Upper lobe of left lung (tissue), 4 donors: Measurements from ENCODE around the gene DOK5.

Experiments
- EP300 ChIP-seq, 4 donors: sonication (generic); formaldehyde crosslinking; IDR thresholded peaks; one replicate each; pipeline ENCODE4 v1.5.1; 2017; ENCODE audit warnings: antibody characterized with exemption in 4 of 4, control low read depth in 2 of 4
- POLR2A ChIP-seq, 4 donors: fragments of 450-650 bp; IDR thresholded peaks; one replicate each; pipeline ENCODE4 v1.5.1; 2016 to 2017; ENCODE audit warnings: antibody characterized with exemption in 4 of 4, mild to moderate bottlenecking in 2 of 4
- POLR2AphosphoS5 ChIP-seq, 2 donors: sonication (generic); formaldehyde crosslinking; IDR thresholded peaks; one replicate each; pipeline ENCODE4 v1.5.1; 2017; ENCODE audit warnings: antibody characterized with exemption in 2 of 2
- TF ChIP-seq, protein P1 (sequence below), 6 experiments: fragments of 450-650 bp in 4 of 6; fragments of 200-600 bp in 2 of 6; sonication (generic) in 2 of 6; IDR thresholded peaks; one replicate each; pipeline ENCODE4 v1.5.1; 2016 to 2019; ENCODE audit warnings: antibody characterized with exemption in 6 of 6

DNA sequence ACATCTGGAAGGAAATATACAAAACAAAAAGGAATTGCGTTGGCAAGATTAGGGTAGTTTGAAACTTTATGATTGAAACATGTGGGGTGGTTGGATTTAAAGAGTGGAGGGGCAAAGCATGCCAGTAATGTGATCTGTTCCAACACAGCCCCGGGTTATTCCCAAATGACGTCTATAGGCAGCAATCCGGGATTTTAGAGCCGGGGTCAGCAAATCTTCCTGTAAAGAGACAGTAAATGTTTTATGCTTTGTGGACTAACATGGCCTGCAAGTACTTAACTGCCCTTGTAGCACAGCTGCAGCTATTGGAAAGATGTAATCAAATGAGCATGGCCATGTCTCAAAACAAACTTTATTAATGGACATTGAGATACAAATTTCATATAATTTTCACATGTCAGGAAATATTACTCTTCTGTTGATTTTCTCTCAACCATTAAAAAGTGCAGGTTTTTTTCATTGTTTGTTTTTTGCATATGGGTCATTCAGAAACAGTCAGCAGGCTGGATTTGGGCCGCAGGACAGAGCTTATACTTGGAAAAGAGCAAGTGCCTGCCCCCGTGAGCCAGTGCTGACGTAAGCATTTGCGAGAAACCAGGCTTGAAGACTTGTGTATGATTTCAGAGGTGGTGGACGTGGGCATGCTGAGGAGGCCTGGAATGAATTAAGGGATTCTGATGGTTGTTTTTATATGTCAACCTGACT, 136.5 kb downstream of the DOK5 start:
- TF ChIP-seq, protein P1, sequence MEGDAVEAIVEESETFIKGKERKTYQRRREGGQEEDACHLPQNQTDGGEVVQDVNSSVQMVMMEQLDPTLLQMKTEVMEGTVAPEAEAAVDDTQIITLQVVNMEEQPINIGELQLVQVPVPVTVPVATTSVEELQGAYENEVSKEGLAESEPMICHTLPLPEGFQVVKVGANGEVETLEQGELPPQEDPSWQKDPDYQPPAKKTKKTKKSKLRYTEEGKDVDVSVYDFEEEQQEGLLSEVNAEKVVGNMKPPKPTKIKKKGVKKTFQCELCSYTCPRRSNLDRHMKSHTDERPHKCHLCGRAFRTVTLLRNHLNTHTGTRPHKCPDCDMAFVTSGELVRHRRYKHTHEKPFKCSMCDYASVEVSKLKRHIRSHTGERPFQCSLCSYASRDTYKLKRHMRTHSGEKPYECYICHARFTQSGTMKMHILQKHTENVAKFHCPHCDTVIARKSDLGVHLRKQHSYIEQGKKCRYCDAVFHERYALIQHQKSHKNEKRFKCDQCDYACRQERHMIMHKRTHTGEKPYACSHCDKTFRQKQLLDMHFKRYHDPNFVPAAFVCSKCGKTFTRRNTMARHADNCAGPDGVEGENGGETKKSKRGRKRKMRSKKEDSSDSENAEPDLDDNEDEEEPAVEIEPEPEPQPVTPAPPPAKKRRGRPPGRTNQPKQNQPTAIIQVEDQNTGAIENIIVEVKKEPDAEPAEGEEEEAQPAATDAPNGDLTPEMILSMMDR (IDR thresholded peaks at IDR 0.05), result no peak
- no peak for TF ChIP-seq POLR2A (IDR thresholded peaks at IDR 0.05)
- TF ChIP-seq EP300 (IDR thresholded peaks at IDR 0.05), result no peak
- TF ChIP-seq POLR2AphosphoS5 (IDR thresholded peaks at IDR 0.05), result no peak
